HepG2 (cell line): Measurements from ENCODE around the gene SUSD3.

Experiments used
- BHLHE40 ChIP-seq: IDR thresholded peaks from 2 replicates; pipeline ENCODE4 v1.6.1; 2011; ENCODE audit warnings: low read length, improper control_type of control experiment
- NR2C2 ChIP-seq: sonication (generic); formaldehyde crosslinking; IDR thresholded peaks from 2 replicates; pipeline ENCODE4 v1.4.0; 2020; ENCODE audit warnings: missing genetic modification reagents, mild to moderate bottlenecking, moderate library complexity, borderline replicate concordance
- ZNF234 ChIP-seq: sonication (generic); formaldehyde crosslinking; conservative IDR thresholded peaks from 2 replicates; pipeline ENCODE4 v1.5.1; 2020; ENCODE audit warnings: mild to moderate bottlenecking, missing genetic modification reagents
- TF ChIP-seq, protein P1 (sequence below): sonication (generic); formaldehyde crosslinking; IDR thresholded peaks from 2 replicates; pipeline ENCODE4 v1.5.0; 2020; ENCODE audit warnings: mild to moderate bottlenecking, missing genetic modification reagents

- TF ChIP-seq BHLHE40: no peak
- no peak for TF ChIP-seq NR2C2 (CRISPR knock-in tag)
- no peak for TF ChIP-seq ZNF234 (CRISPR knock-in tag)
- TF ChIP-seq, protein P1, sequence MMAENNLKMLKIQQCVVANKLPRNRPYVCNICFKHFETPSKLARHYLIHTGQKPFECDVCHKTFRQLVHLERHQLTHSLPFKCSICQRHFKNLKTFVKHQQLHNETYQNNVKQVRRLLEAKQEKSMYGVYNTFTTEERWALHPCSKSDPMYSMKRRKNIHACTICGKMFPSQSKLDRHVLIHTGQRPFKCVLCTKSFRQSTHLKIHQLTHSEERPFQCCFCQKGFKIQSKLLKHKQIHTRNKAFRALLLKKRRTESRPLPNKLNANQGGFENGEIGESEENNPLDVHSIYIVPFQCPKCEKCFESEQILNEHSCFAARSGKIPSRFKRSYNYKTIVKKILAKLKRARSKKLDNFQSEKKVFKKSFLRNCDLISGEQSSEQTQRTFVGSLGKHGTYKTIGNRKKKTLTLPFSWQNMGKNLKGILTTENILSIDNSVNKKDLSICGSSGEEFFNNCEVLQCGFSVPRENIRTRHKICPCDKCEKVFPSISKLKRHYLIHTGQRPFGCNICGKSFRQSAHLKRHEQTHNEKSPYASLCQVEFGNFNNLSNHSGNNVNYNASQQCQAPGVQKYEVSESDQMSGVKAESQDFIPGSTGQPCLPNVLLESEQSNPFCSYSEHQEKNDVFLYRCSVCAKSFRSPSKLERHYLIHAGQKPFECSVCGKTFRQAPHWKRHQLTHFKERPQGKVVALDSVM (CRISPR knock-in tag): no peak
Measured at GRCh38 chr9:93125331-93125894, 66.9 kb downstream of the SUSD3 start.
